ENCODE data around the gene KRT1.

The KRT1 gene

DNA sequence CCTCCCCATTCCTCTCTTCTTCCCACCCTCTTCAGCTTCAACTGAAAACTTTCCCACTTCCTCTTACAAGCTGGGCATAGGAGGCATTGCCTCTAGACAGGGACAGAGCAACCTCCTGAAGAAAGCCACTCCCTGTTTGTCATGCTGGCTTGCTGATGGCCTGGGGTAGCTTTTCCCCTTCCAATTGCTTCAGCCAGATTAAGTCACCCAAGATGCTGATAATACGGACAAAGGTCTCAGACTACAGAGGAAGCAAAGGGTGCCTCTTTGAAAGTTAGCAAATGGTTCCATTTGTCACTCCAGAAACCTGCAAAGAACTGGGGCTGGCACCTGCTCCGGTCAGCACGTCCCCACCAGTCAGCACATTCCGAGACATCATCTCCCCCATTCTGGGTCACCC is 34.2 kb downstream of the KRT1 start:
- H3K27me3 ChIP-seq, result no peaks in the 10 kb centered on the region
- TF ChIP-seq, protein P1, sequence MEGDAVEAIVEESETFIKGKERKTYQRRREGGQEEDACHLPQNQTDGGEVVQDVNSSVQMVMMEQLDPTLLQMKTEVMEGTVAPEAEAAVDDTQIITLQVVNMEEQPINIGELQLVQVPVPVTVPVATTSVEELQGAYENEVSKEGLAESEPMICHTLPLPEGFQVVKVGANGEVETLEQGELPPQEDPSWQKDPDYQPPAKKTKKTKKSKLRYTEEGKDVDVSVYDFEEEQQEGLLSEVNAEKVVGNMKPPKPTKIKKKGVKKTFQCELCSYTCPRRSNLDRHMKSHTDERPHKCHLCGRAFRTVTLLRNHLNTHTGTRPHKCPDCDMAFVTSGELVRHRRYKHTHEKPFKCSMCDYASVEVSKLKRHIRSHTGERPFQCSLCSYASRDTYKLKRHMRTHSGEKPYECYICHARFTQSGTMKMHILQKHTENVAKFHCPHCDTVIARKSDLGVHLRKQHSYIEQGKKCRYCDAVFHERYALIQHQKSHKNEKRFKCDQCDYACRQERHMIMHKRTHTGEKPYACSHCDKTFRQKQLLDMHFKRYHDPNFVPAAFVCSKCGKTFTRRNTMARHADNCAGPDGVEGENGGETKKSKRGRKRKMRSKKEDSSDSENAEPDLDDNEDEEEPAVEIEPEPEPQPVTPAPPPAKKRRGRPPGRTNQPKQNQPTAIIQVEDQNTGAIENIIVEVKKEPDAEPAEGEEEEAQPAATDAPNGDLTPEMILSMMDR (IDR thresholded peaks at IDR 0.05), result no peak
- no peak overlapping the region for H3K4me3 ChIP-seq (ENCODE audit: low read depth in 1 of 2, low read length in 1 of 2)
- H3K9me3 ChIP-seq, result no peaks in the 10 kb centered on the region
- H3K4me1 ChIP-seq (ENCODE audit: control insufficient read depth in 1 of 2, insufficient read depth in 1 of 2, low read depth in 1 of 2, low read length in 1 of 2), result no peaks in the 10 kb centered on the region
- no peak overlapping the region for H3K27ac ChIP-seq
- no peaks in the 10 kb centered on the region for H3K36me3 ChIP-seq

DNA sequence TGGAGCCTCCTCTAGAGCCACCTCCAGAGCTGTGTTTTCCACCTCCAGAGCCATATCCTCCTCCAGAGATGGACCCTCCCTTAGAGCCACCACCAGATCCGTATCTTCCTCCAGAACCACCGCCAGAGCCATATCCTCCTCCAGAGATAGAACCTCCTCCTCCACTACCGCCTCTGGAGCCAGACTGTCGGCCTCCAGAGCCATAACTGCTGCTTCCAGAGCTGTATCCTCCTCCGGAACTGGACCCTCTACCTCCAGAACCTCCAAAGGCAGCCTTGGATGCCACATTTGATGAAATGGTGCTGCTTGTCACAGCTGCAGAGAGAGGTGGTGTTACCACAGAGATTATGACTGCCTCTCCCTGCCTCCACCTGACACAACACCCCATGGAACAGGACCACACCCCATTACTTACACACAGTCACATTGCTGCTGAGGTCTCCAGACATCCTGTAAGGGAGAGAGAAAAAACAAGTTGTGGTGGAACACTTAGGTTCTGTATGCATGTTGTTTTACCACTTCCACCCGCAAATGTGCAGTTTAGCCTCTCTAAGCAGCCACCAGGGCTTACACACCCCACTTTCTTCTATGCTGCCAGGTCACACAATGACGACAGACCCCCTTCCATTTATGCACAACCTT is 35.0 kb downstream of the KRT1 start:
- no peak overlapping the region for H3K27ac ChIP-seq
- H3K27me3 ChIP-seq, result no peaks in the 10 kb centered on the region
- no peaks in the 10 kb centered on the region for H3K9me3 ChIP-seq
- H3K4me1 ChIP-seq (ENCODE audit: control insufficient read depth in 1 of 2, insufficient read depth in 1 of 2, low read depth in 1 of 2, low read length in 1 of 2), result no peaks in the 10 kb centered on the region
- TF ChIP-seq, protein P1 (IDR thresholded peaks at IDR 0.05), result no peak
- H3K36me3 ChIP-seq, result no peaks in the 10 kb centered on the region
- no peak overlapping the region for H3K4me3 ChIP-seq (ENCODE audit: low read depth in 1 of 2, low read length in 1 of 2)

DNA sequence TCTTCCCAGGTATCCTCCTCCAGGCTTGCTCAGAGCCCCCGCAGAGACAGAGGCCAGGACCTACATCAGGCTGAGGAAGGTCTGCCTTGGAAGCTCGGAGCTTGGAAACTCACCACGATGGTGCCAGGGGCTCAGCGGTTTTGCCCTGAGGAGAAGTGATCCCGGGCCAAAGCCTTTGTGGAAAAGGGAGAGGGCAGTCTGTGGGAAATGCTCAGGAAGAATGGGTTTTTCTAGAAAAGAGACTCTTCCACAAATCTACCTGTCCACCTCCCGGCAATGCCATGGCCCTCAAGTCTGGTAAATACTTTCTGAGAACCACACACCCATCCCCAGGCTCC is 36.2 kb downstream of the KRT1 start:
- Histone ChIP-seq H3K27me3 (no peaks in the 10 kb centered on the region), H3K9me3 (no peaks in the 10 kb centered on the region), H3K27ac (no peak overlapping the region), H3K4me3 (ENCODE audit: low read depth in 1 of 2, low read length in 1 of 2) (no peak overlapping the region), H3K4me1 (ENCODE audit: control insufficient read depth in 1 of 2, insufficient read depth in 1 of 2, low read depth in 1 of 2, low read length in 1 of 2) (no peaks in the 10 kb centered on the region), H3K36me3 (no peaks in the 10 kb centered on the region)
- TF ChIP-seq, protein P1 (IDR thresholded peaks at IDR 0.05), result no peak

GRCh38 chr12:52643233-52644077 is 36.8 kb downstream of the KRT1 start:
- Histone ChIP-seq H3K27me3 (no peaks in the 10 kb centered on the region), H3K9me3 (no peaks in the 10 kb centered on the region), H3K4me3 (ENCODE audit: low read depth in 1 of 2, low read length in 1 of 2) (no peak overlapping the region), H3K4me1 (ENCODE audit: control insufficient read depth in 1 of 2, insufficient read depth in 1 of 2, low read depth in 1 of 2, low read length in 1 of 2) (no peaks in the 10 kb centered on the region), H3K27ac (no peak overlapping the region), H3K36me3 (no peaks in the 10 kb centered on the region)
- TF ChIP-seq, protein P1 (IDR thresholded peaks at IDR 0.05), result no peak

DNA sequence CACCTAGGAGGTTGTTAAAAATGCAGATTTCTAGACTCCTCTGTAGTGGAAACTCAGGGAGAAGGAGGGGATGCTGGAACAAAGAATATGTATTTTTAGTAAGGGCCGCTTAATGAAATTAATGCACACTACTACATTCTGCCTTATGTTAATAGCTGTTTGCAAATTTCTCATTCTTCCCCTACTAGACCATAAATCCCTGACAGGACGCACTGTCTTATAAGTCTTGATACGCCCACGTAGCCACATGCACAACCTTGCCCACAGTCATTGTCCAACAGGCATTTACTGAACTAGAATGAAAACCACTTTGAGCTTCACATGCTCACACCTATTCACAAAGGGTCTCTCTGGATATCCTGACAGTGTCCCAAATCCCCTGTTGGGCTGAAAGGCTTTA is 38.7 kb downstream of the KRT1 start:
- H3K27me3 ChIP-seq, result no peaks in the 10 kb centered on the region
- no peak overlapping the region for H3K4me3 ChIP-seq (ENCODE audit: low read depth in 1 of 2, low read length in 1 of 2)
- H3K27ac ChIP-seq, result no peak overlapping the region
- H3K36me3 ChIP-seq, result no peaks in the 10 kb centered on the region
- H3K4me1 ChIP-seq (ENCODE audit: control insufficient read depth in 1 of 2, insufficient read depth in 1 of 2, low read depth in 1 of 2, low read length in 1 of 2), result no peaks in the 10 kb centered on the region
- TF ChIP-seq, protein P1 (IDR thresholded peaks at IDR 0.05), result no peak
- no peaks in the 10 kb centered on the region for H3K9me3 ChIP-seq
